ENCODE data around the gene BTBD17.

BTBD17 gene

DNA sequence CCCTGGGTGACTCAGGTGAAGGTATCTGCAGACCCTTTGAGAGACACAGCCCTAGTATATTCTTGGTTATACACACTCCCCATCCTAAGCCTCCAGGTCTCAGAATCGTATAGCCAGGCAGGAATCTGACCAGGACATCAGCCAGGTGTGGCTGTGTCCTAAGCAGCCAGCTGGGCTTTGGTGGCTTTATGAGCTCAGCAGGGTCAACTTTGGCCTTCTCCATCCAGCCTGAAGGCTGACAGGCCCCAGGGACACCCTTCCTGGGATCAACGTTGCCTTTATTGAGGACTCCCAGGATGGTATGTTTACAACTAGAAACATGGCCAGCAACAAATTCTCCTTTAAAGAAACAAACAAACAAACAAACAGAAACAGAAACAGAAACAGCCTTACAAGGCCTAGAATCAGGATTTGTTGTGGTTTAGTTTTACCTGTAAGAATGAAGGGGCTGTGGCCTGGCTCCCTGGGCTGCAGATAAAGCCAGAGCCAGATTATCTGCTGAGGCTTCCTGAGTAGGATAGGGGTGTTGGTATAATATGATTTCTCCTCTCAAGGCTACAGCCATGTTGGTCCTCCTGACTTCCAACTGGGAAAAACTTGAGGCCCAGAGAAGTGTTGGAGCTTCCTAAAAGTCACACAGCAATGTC, 27.2 kb downstream of the BTBD17 start:
- DNase-seq: no peak

- DNase-seq: peak; percentile 91
Observed at GRCh38 chr17:74332763-74333283, 28.8 kb downstream of the BTBD17 start.

GRCh38 chr17:74332017-74332650, 29.5 kb downstream of the BTBD17 start:
- no peak for DNase-seq

DNA sequence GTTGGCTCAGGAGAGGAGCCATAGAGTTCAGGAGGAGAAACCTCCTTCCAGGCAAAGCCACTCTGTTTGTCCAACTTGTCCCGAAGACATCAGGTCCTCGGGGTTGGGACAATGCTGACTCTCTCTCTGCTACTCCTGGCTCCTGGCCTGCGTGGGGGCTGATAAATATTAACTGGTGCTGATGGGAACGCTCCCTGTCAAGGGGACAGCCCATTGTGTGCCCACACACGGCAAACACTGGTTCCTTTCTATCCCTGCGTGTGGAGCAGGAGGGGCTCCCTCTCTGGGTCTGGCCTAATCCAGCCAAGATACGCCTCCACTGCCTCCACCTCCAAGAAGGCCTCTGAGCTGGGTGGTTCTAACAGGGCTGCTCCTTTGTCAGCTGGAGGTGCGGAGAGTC, 31.2 kb downstream of the BTBD17 start:
- no peak for DNase-seq

DNA sequence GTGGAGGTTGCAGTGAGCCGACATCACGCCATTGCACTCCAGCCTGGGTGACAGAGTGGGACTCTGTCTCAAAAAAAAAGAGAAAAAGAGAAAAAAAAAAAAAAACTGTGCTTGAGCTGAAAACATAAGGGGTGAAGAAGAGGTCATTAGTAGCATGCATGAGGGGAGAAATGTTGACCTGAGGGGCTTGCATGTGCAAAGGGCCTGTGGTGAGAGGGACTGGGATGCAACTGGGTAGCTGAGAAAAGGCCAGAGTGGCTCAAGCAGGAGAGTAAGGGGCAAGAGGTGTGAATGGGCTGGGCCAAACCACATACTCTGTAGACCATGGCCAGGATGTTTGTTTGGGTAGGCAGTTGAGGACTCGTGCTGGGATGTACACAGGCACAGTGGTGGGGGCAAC, 32.3 kb downstream of the BTBD17 start:
- DNase-seq: no peak

- DNase-seq: no peak
Observed at GRCh38 chr17:74328487-74328886, 33.2 kb downstream of the BTBD17 start.

DNA sequence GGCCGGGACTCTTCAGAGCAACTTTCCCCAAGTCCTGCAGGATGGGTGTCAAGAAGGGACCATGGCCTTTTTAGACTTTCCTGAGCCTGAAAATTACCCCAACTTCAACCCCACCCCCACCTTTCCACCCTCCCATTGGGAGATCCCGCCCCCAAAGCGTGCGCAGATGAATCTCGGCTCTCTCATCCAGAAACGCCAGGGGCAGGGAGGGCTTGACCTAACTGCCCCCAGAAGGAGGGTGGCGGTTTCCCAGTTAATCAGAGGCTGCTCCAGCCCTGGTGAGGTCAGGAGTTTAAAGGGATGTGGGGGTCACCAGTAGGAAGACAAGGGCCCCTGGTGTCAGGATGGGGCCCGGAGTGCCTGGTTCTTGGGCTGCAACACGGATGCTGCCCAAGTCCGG, 35.2 kb downstream of the BTBD17 start:
- no peak for DNase-seq

DNA sequence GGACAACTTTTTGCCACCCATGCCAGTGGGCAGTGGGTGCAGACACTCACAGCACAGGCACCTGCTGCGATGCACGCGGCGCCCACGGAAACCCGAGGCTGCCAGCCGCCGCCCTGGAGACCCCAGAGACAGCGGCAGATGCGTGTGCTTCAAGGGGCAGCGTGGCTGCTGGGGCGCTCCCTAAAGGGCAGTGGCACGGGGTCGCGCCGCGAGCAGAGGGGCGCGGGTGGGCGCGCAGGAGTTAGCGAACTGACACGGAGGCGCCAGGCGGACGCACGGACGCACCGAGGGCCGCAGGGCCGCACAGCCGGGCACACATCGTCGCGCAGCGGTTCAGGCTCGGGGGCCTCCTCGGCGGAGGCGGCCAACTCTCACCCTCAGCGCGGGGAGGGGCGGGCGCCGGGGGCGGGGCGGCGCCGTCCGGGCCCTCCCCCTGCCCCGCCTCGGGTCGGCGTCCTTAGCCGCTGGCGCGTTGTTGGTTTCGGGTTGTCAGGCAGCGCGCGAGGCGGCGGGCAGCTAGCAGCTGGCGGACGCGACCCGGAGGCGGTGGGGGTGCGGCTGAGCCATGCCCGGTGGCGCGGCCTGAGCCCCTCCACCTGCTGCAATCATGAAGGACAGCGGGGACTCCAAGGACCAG, 35.8 kb downstream of the BTBD17 start, which contains the start of gene KIF19:
Gene KIF19 (plus strand): TSS at position 484 of the 637 bp plus-strand sequence. CDS start 124 bp downstream, at position 608.
- peak; percentile 80 for DNase-seq

DNA sequence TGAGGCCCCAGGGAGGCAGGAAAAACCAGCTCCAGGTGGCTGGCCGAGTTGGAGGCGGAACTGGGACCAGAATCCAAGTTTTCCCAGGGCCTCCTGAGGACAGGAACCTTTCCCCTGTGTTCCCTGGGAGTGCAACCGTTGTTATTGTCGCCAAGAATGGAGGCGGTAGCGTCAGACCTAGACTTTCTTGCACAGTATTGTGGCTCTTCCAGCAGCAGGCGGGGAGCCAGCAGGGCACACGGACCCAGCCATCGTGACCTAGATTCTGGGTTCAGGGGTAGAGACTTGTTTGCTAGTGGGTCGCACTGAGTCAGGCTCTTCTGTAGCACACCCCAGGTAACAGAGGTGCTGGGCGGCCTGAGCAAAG, 36.3 kb downstream of the BTBD17 start:
- no peak for DNase-seq

- DNase-seq: no peak
Observed at GRCh38 chr17:74324521-74324920, 37.1 kb downstream of the BTBD17 start.

- no peak for DNase-seq
Observed at GRCh38 chr17:74318391-74318790, 43.3 kb downstream of the BTBD17 start.

DNA sequence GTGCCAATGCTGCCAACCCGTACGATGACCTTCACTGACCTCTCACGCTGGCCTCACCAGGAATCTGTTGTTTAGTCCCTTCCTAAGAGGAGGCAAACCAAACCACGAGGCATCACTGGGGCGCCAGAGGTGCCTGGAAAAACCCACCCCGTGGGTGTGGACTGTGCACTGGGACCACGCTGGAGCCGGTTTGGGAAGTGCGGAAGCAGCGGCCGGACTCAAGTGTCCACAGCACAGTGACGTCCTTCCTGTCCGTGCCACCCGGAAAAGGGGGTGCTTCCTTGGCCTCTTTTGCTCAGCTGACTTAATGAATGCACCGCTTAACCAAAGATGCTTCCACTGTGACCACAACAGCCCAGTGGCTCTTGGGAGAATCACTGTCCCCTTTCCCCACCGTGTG, 44.6 kb downstream of the BTBD17 start:
- no peak for DNase-seq

DNA sequence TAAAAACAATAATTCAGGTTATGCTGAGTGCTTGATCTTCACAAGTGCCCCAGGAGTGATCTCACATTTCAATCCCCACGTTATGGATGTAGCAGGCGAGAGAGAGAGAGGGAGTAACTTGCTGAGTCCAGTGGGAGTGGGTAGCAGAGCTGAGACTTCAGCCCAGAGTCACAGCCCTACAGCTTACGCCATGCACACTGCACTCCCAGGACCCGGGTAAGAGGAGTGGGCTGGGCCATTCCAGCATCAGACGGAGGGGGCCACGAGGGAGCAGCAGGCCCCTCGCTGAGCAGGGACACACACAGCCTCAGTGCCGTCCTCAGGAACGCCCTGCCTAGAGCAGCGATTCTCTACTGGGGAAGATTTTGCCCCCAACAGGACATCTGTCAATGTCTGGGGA, 45.4 kb downstream of the BTBD17 start:
- no peak for DNase-seq

DNA sequence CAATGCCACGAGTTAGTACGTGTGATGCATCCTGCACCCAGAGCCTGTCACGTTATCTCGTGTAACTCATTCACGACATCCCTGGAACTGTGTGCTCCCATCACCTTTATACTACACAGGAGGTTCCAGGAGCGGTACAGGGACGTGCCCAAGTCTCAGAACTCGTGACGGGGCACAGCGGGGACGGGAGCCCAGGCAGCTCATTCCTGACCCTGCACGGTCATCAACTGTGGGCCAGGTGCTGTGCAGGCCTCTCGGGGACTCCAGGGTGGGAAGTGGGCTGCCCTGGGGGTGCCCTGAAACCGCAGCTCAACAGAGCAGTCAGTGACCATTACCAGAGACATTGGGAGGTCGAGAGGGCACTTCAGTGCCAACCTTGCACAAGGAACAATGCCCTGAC, 46.8 kb downstream of the BTBD17 start:
- no peak for DNase-seq

DNA sequence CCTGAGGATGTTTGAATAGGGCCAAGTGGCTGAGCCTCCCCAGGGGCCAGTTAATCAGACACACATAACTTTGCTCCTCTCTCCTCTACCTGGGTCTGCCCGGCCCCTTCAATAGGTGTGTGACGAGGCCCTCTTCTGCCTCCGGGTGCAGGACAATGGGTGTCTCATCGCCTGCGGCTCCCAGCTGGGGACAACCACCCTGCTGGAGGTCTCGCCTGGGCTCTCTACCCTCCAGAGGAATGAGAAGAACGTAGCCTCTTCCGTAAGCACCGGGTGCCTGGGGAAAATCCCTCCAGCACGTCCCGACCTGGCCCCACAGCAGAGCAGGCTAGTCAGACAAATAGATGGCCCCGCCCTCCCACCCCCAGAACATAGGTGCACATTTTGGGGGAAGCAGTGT, 51.8 kb downstream of the BTBD17 start:
- DNase-seq: no peak

DNA sequence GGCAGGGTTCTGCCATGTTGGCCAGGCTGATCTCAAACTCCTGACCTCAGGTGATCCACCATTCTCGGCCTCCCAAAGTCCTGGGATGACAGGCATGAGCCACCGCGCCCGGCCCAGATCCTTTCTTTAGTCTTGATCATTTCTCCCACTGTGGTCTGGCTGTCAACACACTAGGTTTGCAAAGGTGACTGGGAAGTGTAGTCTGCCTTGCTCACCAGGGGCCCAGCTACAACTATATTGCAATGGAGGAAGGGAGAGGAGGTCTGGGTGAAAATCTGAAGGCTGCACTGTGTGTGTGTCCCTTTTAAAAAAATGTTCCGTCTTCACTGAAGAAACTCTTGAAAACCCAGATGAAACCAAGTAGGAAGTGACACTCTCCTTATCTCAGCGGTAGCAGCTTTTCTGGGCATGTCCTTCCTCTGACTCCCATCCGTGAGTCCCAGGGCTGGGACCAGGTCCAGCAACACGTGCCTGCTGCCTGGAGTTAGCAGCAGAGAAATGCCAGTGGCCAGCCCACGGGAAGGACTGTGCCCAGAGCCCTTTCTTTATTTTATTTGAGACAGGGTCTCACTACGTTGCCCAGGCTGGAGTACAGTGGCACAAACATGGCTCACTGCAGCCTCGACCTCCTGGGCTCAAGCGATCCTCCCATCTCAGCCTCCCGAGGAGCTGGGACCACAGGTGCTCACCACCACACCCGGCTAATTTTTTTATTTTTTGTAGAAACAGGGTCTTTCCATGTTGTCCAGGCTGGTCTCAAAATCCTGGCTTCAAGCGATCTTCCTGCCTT, 53.5 kb downstream of the BTBD17 start:
- peak; percentile 91 for DNase-seq
